GM21717 (cell line): ENCODE measurements around the gene STAT1.
"Not testable (repeated sequence)": the region's sequence is repeated elsewhere in the genome, so short reads cannot be mapped to it uniquely, and the experiment has no call there.

ENCODE experiments used
- ATAC-seq: cut with Tn5 transposase; IDR thresholded peaks from one replicate; pipeline ENCODE4 v1.9.1; 2021; ENCODE audit warnings: mild to moderate bottlenecking, moderate library complexity; ENCODE audit not compliant: unreplicated experiment

The STAT1 gene

DNA sequence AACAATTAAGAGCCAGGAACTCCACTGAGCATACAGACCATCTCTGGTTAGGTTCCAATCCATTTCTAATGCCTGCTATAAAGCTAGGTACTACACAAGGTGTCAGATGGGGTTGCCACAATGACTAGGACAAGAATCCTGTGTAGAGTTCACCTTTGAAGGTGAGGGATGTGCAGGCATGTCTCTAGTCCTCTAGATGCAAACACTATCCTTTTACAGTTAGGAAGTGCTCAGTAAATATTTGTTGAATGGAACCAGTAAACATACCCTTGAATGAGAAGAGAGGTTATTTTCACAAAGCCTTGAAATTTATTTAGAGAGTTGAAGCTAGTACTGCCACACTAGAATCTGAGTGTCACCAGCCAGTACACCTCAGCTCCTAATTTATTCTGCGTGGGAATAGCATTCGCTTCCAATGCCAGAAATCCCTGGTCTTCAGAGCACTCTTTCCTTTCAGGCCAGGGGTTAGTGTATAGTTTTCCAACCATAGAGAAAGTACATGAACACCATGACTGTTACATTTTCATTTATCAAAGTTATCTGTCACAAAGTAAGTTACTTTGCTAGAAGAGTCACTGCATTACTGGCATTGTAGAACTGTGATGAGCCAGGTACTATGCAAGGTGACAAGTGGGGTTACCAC is 48.3 kb downstream of the STAT1 start:
- no peak for ATAC-seq

DNA sequence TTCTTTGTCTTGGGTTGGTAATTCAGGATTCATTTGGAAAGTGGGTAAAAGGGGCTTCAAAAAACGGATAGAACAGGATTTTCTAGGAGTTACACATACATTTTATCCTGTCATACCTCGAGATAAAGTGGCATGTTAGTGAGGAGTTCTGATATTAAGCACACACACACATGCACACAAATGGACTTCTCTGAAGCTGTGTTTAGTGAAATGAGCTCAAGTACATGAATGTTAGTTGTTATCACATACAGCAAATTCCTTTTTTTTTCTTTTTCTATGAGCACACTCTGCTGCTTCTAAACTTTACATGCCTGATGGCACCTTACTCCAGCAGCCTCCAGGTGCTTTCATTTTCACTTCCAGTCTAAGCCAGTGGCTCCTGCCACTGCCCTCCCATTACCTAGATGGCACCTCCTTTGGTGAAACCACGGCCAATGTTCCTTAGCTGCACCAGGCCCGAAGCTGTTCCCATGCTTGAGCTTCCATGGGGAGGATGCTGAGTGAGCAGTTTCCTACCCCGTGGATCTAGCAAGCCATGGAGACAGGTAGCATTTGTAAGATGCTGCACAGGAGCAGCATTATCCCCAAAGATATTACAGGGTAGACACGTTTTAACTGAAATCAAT is 49.7 kb downstream of the STAT1 start:
- peak; percentile 41 for ATAC-seq

DNA sequence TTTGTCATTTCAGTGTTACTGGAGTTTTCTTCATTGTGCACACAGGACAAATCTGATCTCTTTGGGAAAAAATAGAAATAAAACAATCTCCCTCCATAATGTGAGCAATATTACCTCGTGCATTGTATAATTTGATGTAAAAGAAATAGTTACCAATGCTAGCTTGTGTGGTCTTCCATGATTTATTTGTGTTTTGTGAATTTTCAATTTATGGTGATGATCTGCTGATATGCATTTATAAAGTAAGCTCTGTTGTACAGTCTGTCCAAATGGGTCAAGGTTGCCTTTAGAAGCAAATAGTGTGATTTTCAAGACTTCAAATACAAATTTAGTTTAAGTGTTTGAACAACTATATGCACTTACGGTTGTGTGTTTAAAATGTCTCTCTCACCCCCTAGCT is 50.9 kb downstream of the STAT1 start:
- ATAC-seq, result no peak

DNA sequence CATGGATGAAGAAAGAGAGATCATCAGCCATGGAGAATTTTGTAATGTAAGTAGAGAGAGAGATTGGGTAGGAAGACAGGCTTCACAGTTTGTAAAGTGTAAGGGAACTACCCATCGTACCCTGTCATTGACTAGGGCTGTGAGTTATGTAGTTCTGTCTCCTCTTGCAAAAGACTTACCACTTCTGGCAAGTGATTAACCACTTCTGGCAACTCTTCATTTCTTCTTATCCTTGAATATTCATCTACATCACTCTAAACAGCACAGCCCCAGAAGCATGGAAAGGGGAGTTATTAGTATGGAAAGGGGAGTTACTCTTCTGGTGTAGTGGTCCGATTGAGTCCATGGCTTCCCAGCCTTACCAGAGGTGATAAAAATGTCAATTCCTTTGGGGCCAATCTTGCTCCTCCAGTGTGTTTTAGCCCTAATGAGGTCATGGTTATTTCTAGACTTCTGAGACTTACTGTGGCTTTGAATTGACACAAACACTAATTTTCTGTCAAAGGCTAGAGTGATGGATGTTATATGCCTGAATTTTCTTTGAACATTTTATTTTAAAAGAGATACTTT is 52.0 kb downstream of the STAT1 start:
- no peak for ATAC-seq

DNA sequence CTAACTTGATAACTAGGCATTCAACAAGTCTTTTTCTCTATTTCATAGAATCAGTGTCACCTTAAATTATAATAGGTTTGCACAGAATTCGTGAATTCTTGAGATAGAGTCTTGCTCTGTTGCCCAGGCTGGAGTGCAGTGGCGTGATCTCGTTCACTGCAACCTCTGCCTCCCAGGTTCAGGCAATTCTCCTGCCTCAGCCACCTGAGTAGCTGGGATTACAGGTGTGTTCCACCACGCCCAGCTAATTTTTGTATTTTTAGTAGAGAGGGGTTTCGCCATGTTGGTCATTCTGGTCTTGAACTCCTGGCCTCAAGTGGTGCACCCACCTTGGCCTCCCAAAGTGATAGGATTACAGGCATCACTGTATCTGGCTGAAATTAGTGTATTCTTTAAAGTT is 52.9 kb downstream of the STAT1 start:
- ATAC-seq, result not testable (repeated sequence)

DNA sequence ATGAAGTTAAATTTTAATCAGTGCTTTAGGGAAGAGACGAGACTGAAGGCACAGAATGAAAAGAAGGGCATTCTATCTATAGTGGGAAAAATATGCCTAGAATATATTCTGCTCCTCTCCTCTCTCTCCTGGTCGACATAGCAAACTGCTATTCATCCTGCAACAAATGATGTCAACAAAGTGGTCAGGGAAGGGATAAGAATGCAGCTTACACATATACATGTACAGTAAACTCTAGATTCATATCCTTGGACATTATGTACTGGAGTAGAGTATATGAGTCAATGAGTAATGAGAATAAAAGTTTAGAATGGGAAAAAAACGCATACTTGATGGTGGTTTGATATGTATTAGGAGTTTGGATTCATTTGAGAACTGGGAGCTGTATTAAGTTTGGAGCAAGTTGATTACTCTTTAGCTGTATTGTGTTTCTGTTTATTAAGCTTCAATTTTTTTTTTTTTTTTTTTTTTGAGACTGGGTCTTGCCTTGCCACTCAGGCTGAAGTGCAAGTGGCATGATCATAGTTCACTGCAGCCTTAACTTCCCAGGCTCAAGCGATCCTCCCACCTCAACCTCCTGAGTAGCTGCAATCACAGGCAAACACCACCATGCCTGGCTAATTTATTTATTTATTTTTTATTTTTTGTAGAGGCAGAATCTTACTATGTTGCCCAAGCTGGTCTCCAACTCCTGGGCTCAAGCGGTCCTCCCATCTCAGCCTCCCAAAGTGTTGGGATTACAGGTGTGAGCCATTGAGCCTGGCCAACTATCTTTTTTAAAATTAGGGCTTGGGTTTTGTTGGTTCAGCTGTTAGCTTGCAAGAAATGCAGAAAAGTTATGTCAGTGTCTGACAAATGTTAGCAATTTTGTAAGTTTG is 53.8 kb downstream of the STAT1 start:
- ATAC-seq, result no peak

DNA sequence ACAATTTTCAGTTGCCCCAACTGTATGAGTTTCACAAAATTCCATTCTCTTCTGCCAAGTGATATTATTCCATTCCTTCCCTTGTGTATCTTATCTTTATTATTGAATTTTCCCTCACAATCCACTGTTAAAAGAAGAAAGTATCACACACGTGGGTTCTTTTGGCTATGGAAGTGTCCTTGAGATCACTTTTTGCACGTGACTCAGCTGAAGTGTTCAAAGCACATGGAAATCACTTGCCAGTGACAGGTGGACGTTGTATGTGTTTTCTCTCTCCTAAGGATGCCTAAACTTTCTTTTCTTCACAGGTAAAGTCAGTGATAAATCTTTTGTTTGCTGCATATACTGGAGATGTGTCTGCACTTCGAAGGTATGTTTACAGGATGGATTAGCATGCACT is 60.7 kb downstream of the STAT1 start:
- no peak for ATAC-seq

DNA sequence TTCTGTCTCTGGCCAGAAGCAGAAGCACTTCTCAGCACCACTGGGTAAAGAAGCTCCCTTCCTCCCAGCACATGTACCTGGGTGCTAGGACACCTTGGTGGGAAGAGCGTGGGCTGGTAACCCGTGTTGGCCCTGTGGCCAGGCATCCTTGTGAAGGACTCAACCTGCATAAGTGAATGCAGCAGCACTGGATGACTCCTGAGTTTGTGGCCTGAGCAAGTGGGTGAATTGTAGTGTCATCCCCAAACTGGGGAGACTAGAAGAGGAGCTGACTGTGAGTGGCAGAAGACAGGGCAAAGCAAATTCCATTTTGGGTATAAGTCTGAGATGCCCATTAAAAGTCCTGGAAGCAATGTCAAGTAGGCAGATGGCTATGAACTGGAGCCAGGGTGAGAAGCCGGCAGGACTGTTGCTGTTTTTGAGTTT is 63.4 kb downstream of the STAT1 start:
- no peak for ATAC-seq

DNA sequence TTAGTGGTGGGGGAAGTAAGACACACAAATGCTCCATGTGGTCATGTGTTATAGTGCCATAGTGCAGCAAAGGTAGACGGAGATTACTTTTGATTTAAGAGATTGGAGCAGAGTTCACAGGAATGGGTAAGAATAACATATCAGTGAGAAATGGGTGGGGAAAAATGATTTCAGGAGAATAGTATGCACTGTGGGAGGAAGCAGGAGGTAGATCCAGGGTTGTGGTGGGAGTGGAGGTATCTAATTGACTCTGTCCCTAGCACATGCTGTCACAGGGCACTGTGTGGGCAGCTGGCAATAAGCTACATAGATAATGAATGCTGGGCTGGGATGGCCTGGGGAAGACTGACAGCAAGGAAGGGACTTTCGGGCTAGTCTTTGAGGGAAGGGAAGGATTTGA is 65.3 kb downstream of the STAT1 start:
- ATAC-seq, result no peak

DNA sequence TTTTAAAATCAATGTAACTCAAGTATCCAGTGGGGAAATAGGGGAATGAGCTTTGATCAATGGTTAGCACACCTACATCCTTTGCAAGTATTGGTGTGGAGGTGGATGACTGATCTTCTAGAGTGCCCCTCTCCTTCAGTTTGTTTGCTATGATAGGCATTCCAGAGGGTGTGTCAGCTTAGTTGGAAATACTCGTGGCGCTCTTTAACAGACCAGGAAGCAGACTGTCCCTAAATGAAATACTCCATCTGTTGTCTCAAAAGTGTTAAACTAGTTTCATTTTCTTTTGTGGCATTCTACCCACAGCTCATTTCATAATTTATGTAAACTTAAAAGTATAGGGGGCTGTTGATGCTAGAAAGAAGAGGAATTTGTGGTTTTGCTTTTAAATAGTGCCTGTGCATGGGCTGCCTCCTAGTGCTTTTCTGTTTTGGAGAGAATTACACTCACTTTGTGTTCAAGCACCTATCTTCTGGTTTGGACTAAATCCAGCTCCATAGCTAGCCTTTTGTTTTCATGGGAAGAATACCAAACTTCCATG is 66.2 kb downstream of the STAT1 start:
- peak; percentile 77 for ATAC-seq

DNA sequence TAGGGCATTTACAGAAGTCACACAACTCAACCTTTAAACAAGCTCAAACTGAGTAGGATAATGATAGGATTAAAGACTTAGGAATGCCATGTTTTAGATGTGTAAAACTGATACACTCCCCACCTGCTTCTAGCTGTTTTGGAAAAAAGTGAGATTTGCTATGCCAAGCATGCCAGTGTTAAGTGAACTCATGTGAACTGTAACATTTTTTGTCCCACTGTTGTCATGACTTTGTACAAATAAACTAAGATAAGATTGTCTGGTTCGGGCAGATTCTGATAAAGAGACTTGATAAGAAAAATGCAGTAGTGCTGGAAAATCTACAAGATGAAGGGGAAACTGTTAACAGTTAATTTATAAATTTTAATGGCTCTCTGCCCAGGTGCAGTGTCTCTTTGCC is 66.8 kb downstream of the STAT1 start:
- ATAC-seq, result no peak

DNA sequence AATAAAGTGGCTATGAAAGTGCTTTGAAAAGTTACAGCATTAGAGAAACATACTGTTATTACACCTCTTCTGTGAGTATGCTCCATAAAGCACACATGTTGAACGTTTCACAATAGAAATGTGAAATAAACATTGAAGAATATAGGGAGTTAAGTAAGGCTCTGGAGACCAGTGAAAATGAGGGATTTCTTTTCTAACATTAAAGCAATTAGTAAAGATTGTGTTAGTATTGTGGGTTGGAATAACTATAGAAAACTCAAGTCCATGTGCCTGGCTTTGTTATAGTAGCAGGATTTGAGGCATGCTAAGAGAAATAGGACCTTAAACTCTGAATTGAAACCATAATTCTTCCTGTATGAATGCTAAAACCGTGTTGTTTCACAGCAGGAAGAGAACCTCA is 70.3 kb downstream of the STAT1 start:
- no peak for ATAC-seq

DNA sequence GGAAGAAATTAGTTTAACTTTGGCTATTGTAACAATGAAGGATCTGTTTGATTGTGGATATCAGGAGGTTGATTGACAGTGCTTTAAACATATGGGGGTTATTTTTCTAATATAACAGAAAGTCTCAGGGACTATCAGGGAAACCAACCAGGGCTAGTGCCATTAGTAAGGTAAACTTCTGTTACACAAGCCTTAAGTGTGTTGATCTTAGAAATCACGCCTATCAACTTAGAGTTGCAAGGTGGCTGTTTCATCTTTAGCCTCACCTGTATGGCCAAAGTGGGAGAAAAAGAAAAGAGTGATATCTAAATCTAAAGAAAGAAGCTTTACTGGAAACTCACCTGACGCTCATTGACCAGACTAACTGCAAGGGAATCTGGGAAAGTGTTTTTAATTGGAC is 71.3 kb downstream of the STAT1 start:
- no peak for ATAC-seq

DNA sequence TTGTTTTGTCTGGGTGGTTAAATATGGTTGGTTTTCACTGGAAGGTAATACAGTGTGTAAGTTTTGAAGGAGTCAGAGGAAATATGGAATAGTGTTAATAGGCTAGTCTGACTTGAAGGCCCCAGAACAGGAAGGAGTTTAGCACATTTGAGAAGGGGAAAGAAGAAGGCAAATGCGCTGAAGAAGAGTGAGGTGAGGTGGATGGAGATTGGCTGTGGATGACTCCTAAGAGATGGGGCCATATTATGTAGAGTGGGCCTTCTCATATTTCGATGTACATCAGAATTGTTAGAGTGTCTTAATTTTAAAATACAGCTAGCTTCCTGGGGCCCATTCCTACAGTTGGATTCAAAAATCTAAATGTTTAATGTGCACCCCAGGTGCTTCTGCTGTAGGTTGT is 72.4 kb downstream of the STAT1 start:
- ATAC-seq, result no peak

DNA sequence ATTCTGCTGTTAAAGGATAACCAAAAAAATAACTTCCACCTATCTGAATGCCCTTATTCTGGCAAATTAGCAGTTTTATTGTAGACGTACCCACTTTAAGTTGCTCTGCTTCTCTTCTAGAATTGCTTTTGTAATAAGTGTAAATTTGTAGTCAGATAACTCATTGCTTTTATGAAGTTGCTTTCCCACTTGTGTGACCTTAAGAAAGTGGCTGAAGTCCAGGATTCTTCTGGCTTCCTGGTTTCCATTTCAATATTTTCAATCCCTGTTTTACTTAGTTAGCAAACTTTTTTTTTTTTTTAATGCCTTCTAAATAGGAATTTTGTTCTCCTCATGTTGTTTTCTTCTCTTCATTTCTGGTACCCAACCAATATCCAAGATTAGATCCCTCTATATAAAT is 73.5 kb downstream of the STAT1 start:
- ATAC-seq, result no peak

DNA sequence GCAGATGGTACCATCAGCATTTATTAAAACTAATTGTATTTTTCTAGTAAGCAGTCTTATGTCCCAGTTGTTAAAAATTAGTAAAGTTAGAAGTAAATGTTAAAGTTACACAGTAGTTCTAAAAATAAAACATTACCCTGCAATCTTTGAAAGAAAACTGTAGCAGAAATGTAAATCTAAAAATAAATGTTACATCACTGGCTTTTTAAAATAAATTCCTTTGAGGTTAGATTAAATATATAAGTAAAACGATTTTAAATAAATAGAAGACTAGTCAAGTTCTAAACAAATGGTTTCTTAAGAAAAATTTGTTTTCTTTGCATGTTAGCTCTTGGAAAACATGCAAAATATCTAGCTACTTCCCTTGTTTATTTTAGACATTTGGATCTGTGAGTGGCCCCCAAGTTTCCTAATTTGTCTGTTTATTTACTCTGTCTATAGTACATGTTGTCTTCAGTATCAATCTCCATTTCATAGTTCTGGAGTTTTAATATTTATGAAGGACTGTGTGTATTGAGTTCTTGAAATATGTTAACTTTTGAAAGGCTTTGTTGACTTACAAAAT is 75.1 kb downstream of the STAT1 start:
- ATAC-seq, result no peak

DNA sequence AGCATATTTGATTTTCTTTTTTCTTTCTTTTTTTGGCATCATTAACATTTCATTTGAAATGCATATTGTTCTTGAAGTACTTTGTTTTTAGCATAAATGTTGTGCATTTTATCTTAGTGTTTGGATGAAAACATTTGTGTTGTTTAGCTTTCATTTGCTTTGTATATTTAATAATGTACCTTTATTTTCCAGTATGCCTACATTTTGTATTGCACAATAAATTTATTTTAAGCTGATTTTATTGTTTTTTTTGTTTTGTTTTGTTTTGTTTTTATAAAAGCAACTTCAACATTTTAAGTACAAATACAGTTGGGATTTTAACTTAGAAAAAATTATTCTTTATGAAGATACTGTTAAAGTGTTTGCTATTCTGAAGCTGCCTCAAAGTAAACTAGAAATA is 78.9 kb downstream of the STAT1 start:
- ATAC-seq, result no peak

DNA sequence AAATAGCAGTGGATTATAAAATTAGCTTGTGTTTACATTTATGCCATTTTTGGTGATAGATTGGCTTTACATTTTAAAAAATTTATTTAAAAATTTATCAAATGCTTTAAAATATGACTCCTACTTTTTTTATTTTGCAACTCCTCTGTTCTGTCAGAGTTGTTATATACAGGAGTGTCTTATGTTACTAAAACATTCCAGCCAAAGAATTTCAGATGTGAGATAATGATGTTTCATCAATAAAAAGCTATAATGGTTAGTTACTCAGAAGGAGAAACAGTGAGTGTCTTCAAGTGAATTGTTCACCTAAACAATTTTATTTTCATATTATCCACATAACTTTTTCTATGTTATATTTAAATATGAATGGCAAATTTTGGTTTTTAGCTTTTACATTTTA is 80.6 kb downstream of the STAT1 start:
- no peak for ATAC-seq

DNA sequence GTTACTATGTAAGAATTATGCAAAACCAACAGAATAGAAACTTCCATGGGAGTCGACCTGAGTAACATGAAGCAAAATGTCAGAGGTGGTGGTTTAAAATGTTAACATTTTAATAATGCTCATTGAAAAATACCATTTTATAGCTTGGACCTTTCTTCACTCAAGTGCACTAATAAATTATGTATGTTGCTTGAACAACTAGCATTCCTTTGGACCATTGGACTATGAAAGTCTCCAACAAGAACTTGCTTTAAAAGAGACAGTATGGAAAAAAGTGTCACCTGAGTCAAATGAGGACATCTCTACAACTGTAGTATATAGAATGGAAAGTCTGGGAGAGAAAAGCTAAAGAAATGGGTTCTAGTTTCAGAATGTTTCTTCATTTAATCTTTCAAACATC is 81.5 kb downstream of the STAT1 start:
- no peak for ATAC-seq

DNA sequence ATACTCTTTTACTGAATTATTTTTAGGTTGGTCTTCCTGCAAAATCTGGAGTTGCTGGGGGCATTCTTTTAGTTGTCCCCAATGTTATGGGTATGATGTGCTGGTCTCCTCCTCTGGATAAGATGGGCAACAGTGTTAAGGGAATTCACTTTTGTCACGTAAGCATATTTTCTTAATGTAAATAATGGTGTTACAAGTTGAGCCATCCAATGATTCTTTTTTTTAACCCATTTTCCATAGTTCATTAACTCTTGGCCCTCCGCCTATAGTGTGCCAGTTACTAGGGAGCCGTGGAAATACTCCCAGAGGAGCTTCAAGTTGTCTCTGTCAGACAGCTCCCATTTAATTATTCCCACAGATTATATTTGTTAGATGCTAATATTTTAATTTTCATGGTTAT is 83.6 kb downstream of the STAT1 start:
- no peak for ATAC-seq

DNA sequence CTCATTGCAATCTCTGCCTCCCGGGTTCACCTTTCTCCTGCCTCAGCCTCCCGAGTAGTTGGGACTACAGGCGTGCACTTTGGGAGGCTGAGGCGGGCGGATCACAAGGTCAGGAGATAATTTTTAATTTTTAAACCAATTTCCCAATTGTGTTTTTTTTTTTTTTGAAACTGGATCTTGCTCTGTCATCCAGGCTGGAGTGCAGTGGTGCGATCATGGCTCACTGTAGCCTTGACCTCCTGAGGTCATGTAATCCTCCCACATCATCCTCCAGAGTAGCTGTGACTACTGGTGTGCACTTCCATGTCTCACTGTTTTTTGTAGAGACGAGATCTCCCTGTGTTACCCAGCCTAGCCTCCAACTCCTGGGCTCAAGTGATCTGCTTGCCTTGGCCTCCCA is 84.1 kb downstream of the STAT1 start:
- no peak for ATAC-seq
